Prostate gland (tissue), 2 donors: Measurements from ENCODE around the gene TIMM22.

Experiments
- POLR2A ChIP-seq: fragments of 450-650 bp; IDR thresholded peaks from one replicate; pipeline ENCODE4 v1.6.1; 2016; ENCODE audit warnings: antibody characterized with exemption, mild to moderate bottlenecking
- POLR2AphosphoS5 ChIP-seq: sonication (generic); formaldehyde crosslinking; IDR thresholded peaks from one replicate; pipeline ENCODE4 v1.6.1; 2017; ENCODE audit warnings: antibody characterized with exemption
- TF ChIP-seq, protein P1 (sequence below), 4 experiments: fragments of 200-600 bp in 2 of 4; fragments of 450-650 bp in 2 of 4; sonication (generic) in 2 of 4; IDR thresholded peaks; 1 replicate in 3 of 4; 2 replicates in 1 of 4; pipeline ENCODE4 v1.5.1; 2016 to 2019; ENCODE audit warnings: antibody characterized with exemption in 4 of 4, mild to moderate bottlenecking in 2 of 4, moderate library complexity in 2 of 4

DNA sequence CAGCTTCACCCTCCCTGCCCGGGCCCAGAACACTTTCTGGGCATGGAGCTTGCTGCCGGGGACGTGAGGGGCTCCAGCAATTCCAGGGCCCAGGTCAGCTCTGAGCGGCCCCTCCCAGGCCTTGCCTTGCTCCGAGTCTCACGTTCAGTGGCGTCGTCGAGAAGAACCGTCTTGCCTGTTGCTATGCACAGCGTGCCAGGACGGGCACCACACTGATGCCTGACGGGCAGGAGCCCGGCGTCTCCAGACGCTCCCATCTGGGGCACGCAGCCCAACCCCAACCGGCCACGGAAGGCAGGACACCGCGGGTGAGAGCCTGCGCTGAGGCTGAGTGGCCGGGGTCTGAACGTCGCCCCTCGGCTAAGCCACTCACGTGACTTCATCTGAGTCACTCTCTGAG, 27.1 kb downstream of the TIMM22 start:
- TF ChIP-seq, protein P1, sequence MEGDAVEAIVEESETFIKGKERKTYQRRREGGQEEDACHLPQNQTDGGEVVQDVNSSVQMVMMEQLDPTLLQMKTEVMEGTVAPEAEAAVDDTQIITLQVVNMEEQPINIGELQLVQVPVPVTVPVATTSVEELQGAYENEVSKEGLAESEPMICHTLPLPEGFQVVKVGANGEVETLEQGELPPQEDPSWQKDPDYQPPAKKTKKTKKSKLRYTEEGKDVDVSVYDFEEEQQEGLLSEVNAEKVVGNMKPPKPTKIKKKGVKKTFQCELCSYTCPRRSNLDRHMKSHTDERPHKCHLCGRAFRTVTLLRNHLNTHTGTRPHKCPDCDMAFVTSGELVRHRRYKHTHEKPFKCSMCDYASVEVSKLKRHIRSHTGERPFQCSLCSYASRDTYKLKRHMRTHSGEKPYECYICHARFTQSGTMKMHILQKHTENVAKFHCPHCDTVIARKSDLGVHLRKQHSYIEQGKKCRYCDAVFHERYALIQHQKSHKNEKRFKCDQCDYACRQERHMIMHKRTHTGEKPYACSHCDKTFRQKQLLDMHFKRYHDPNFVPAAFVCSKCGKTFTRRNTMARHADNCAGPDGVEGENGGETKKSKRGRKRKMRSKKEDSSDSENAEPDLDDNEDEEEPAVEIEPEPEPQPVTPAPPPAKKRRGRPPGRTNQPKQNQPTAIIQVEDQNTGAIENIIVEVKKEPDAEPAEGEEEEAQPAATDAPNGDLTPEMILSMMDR (IDR thresholded peaks at IDR 0.05) = no peak
- TF ChIP-seq POLR2AphosphoS5 (no peak), POLR2A (no peak)
